ENCODE results near the gene SMKR1.

GRCh38 chr7:129540340-129540739, 38.0 kb downstream of the SMKR1 start:
- TF ChIP-seq CTCF (IDR thresholded peaks at IDR 0.05) (no peak), NFE2L2 (conservative IDR thresholded peaks at IDR 0.05; ENCODE audit: low read length) (no peak), POLR2A (IDR thresholded peaks at IDR 0.05; ENCODE audit: low read length) (no peak), MAX (IDR thresholded peaks at IDR 0.05) (no peak), REST (IDR thresholded peaks at IDR 0.05) (no peak), ATOH8 (CRISPR knock-in tag; IDR thresholded peaks at IDR 0.05; ENCODE audit: low read depth) (no peak), HDAC2 (IDR thresholded peaks at IDR 0.05) (no peak), SMC3 (IDR thresholded peaks at IDR 0.05) (no peak), ESRRA (IDR thresholded peaks at IDR 0.05; ENCODE audit: borderline replicate concordance, low read length) (no peak), GATA3 (IDR thresholded peaks at IDR 0.05; ENCODE audit: borderline replicate concordance) (no peak)
